Choroid plexus epithelial cell (primary cell): Measurements from ENCODE around the gene EEF1AKMT4.
"Not testable (repeated sequence)": the region's sequence is repeated elsewhere in the genome, so short reads cannot be mapped to it uniquely, and the experiment has no call there.

ENCODE experiments used
- DNase-seq: peaks from one replicate; pipeline ENCODE4 v3.0.0-alpha.2; 2010; ENCODE audit warnings: low read depth
- H3K4me3 ChIP-seq: 2 replicates; pipeline ENCODE4 v1.5.1; 2011; ENCODE audit warnings: low read depth, mild to moderate bottlenecking, control low read depth, low read length, moderate library complexity
- TF ChIP-seq, protein P1 (sequence below): conservative IDR thresholded peaks from 2 replicates; pipeline ENCODE4 v1.5.1; 2011; ENCODE audit warnings: low read depth, mild to moderate bottlenecking, control low read depth, inconsistent platforms, low read length, moderate library complexity

Gene EEF1AKMT4

DNA sequence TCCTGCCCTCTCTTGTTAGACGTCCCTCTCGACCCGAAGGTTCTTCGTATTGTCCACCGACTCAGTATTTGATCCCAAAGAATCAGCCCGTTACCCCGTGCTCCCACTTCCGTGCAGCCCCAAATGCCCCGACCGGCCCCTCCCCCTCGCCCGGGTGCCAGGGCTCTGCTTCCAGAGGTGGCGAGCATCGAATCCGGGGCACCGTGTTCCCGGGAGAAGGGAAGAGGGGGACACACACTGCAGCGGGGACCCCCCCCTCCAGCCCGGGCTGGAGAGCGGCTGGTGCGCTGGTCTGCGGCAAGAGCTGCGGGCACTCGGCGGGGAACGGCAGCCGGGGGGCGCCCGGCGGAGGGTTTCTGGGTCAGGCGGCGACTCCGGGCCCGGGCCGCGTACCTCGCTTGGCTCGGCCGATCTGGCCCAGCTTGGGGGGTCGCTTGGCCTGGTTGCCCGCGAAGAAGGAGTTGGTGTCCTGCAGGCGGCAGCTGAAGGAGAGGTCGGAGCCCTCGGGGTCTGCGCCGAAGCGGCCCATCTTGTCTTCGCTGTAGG lies 11.3 kb downstream of the EEF1AKMT4 start:
- H3K4me3 ChIP-seq = peak overlapping the region; percentile 59
- TF ChIP-seq, protein P1, sequence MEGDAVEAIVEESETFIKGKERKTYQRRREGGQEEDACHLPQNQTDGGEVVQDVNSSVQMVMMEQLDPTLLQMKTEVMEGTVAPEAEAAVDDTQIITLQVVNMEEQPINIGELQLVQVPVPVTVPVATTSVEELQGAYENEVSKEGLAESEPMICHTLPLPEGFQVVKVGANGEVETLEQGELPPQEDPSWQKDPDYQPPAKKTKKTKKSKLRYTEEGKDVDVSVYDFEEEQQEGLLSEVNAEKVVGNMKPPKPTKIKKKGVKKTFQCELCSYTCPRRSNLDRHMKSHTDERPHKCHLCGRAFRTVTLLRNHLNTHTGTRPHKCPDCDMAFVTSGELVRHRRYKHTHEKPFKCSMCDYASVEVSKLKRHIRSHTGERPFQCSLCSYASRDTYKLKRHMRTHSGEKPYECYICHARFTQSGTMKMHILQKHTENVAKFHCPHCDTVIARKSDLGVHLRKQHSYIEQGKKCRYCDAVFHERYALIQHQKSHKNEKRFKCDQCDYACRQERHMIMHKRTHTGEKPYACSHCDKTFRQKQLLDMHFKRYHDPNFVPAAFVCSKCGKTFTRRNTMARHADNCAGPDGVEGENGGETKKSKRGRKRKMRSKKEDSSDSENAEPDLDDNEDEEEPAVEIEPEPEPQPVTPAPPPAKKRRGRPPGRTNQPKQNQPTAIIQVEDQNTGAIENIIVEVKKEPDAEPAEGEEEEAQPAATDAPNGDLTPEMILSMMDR = no peak
- DNase-seq = no peak

DNA sequence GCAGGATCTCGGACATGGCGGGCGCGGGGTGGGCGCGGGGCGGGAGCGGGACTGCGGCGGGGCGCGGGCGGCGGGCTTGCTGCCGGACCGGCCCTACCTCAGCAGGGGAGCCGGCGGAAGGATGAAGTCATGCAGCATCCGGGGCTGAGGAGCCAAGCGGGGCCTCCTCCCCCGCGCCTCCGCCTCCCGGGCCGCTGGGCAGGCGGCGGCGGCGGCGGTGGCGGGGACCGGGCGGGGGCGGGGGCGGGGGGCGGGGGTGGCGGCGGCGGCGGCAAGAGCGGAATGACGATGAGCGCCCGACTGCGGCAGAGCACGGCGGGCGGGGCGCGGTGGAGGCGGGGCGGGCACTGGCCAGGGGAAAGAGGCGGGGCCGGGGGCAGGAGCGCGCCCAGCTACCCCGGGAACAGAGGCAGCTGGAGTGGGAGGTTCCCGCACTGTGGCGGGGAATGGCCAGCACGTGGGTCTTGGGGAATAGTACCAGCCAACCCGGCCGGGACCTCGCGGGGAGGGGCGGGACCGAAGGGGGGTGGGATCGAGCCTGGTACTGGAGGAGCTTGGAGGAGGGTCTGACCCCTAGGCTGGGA lies 11.9 kb downstream of the EEF1AKMT4 start, which contains the start of gene CAMK2N2:
CAMK2N2 (minus strand) TSS at position 284 of the 584 bp plus-strand sequence; CDS start at position 16, 268 bp downstream.
- DNase-seq = peak; percentile 68
- peak within 1 kb of the TSS; percentile 59 for H3K4me3 ChIP-seq
- TF ChIP-seq, protein P1 = no peak

DNA sequence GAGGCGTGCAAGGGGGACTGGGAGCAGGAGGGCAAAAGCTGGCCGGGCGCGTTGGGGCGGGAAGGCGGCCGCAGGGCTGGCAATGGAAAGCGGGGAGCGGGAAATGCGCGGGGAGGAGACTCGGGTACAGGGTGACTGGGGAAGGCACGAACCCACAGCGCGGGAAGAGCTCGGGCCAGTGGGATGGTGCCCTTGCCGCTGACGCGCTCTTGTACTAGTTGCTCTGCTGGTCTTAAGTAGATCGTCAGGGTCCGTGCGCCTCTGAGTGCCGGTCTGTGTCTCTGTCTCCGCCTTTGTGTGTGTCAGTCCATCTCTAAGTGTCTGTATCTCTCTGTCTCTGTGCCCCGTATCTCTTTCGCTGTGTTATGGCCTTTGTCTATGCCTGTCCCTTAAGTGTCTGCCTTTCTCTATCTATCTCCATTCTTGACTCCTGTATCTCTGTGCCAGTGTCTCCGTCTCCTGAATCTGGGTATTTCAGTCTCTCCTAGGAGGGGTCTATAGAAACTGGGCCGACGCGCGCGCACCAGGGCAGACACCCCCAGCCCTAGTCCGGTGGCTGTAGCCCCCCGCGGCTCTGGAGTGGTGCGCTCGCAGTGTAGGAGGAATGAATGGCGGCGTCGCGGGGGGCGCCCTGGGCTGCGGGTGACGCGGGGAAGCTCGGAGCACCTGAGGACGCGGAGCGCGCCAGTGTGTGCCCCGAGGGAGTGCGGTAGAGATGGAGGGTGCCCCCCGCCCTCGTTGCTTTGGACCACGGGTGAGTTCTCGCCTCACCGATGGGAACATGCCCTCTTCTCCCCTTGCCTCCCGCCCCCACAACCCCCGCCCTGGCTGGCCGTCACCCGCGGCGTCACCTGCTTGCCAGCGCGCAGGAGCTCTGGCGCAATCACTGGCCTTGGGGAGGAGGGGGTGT lies 12.6 kb downstream of the EEF1AKMT4 start:
- peak overlapping the region; percentile 59 for H3K4me3 ChIP-seq
- DNase-seq = peak; percentile 56
- TF ChIP-seq, protein P1 = no peak

DNA sequence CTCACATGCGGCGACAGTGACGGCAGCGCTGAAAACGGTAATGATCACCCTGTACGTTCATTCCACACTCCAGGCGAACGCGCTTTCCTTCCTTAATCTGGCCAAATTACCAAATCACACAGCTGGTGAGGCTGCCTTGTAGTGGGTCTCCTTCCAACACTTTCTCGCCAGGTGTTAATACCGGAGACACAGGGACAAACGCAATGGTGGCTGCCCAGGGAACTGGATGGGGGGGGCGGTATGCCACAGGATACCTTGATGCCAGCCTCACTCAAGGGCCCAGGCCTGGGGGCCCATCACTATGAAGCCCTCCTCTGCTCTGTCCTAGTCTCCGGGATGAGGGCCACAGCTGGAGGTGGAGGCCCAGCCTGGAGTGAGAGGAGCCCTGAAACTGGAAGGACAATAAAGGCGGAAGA lies 13.3 kb downstream of the EEF1AKMT4 start:
- DNase-seq = no peak
- TF ChIP-seq, protein P1 = no peak
- no peak overlapping the region for H3K4me3 ChIP-seq

DNA sequence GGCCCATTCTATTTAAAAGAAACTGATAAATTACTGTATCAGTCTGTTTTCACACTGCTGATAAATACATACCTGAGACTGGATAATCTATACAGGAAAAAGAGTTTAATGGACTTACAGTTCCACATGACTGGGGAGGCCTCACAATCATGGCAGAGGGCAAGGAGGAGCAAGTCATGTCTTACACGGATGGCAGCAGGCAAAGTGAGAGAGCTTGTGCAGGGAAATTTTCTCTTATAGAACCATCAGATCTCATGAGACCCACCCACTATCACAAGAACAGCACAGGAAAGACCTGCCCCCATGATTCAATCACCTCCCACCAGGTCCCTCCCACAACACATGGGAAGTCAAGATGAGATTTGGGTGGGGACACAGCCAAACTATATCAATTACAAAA lies 17.8 kb downstream of the EEF1AKMT4 start:
- not testable (repeated sequence) for H3K4me3 ChIP-seq, DNase-seq

DNA sequence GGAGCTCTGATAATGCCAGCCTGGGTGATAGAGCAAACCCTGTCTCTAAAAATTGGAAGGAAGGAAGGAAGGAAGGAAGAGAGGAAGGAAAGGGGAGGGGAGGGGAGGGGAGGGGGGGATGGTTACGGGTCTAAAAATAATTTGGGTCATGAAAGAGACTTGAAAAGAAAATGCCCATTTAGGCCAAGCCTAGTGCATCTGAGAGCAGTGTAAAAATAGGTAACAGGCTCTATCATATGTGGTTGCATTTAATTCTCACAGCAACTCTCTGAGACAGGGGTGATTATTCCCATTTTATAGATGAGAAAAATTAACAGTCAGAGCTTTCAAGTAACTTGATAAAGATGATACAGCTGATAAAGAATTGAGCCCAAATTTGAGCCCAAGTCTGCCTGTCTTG lies 22.8 kb downstream of the EEF1AKMT4 start:
- H3K4me3 ChIP-seq = no peak overlapping the region
- TF ChIP-seq, protein P1 = no peak
- DNase-seq = no peak

DNA sequence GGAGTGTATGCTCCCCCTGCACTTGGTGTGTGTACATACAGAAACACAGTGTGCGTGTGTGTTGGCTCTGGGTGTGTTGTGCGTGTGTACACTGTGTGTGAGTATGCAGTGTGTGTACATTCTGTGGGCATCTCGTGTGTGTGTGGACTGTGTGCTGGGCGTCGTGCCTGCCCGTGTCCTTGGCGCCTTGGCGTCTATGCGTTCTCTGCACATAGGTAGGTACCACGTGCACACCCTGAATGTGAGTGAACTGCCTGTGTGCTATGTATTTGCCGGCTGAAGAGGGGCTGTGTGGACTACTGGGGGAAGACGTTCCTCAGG lies 25.9 kb downstream of the EEF1AKMT4 start:
- no peak overlapping the region for H3K4me3 ChIP-seq
- TF ChIP-seq, protein P1 = no peak
- no peak for DNase-seq
